ENCODE measurements around the gene ABI3.

GRCh38 chr17:49187301-49187700, 23.2 kb upstream of the ABI3 start:
- TF ChIP-seq POLR2AphosphoS5 (IDR thresholded peaks at IDR 0.05; ENCODE audit: low read depth): no peak
- no peak for TF ChIP-seq CTCF (IDR thresholded peaks at IDR 0.05; ENCODE audit: insufficient read depth, low read length)
- no peak for TF ChIP-seq GABPA (IDR thresholded peaks at IDR 0.05; ENCODE audit: low read depth)
- no peak for TF ChIP-seq SPI1 (IDR thresholded peaks at IDR 0.05; ENCODE audit: borderline replicate concordance, low read depth)
- TF ChIP-seq REST (IDR thresholded peaks at IDR 0.05; ENCODE audit: insufficient replicate concordance, low read depth): no peak
